GM19463 (cell line): ENCODE measurements around the gene GNAS.

Experiments
- ATAC-seq: cut with Tn5 transposase; IDR thresholded peaks from one replicate; pipeline ENCODE4 v1.9.1; 2021; ENCODE audit warnings: mild to moderate bottlenecking, moderate library complexity; ENCODE audit not compliant: unreplicated experiment

GNAS gene

DNA sequence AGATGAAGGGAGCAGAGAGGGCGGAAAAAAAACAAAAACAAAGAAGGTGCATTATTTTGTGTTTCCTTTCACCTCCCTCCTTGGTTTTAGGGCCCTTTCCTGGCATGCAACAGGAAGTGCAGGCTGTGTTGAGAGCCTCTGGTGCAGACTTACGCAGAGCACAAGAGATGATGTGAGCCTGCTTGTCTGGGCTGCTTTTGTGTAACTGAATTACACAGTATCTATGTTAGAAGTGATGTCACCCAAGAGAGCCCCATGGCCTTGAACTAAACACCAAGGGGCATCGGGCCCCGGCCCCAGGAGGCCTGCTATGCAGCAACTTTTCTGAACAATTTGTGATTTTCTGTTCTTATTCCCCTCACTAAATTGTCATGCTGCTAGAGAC, 25.5 kb downstream of the GNAS start:
- ATAC-seq: no peak

DNA sequence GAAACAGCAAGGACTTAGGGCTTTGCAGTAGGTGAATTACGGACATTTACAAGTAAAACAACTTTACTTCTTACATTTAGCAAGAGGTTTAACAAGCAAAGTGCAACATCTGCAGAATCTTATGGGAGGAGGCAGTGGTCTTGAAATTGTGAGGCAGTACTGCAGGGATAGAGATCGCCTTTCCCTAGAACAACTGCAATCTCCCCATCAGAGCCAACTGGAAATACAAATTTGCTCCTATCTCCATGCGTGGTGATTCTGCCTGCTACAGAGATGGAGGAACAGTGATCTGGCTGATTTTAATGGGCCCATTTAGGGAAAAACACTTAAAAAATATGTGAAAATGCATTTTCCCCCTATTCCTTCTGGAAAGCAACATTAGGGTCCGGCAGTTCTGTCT, 25.9 kb downstream of the GNAS start:
- no peak for ATAC-seq

DNA sequence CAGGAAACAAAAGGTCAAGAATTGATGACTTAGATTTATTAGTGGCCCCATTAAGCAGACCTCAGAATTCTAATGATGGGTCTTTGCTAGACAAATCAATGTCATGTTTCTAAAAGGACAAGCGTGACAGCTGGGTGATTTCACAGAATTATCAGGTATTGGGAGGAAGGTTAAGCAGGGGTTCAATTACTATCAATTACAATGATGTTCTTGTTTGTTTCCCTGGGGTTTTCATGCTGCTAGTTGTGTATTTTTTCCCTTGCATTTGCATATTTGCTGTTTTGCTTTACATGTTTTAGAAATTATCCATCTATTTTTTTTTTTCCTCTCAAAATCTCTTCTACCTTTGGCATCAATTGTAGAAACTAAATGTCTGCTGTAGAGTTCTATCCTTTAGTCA, 27.9 kb downstream of the GNAS start:
- ATAC-seq: no peak

DNA sequence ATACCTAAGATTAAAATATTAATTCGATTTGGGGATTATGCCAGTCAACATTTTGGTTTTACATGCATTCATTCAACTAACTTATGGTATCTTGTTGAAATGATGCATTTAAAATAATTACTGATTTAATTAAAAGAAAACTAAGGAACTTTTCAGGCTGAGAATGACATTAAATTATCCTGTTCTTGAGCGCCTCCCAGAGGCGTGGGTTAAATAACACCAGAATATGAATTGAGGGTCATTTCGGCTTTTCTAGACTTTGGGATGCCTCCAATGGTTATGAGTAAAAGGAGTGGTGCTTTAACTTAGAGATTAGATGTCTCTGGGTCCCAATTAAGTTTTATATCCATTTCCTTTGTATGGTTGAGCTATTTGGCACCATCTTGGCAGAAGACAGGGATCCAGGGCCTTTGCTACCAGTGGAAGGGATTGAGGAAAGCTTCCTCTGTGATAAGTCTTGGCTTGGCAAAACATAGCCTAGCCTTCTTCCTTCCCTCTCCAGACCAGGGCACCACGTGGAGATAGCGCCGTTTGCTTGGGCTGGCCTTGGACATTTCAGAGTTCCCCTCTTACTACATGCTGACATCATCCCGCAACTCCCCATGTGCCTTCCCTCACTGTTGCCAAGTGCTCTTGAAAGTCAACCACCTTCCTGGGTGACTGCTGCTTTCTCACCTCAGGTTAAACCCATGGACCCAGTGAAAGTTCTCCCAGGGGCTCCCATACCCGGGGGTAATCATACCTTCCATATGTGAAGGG, 28.7 kb downstream of the GNAS start:
- no peak for ATAC-seq

DNA sequence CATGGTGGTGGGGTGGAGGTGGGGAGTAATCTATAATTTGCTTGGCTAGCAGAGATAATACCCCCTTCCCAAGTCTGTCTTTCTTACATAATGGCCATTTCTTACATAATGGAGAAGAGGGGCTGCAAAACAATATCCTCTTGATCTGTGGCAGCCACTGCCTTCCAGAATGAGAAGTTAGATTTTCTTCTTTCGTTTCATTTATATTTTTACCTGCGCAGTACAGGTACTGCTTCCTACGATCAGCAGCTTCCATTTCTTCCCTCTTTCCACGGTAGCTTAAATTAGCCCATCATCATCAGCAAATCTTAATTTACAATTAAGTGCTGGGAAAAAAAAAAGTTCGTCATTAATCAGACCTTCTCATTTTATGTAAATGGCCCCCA, 30.2 kb downstream of the GNAS start:
- no peak for ATAC-seq

DNA sequence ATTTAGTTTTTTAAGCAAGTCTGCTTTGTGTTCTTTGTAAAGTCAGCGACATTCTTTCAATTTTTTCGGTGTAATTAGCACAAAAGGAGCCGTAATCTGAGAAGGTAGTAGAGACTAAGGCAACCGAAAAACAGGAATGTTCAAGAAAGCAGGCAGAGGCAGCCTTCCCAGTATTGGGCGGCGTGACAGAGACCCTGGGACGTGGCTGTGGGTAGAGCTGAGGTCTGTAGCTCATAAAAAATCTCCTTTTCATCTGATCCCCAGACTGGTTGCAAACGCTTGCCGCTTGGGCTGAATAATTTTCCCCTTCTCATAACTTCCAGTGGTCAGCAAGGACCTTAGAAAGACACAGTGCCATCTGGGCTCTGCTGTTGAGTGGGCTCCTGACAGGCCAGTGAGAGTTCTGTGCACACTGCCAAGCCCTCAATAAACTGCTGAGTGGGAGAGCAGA, 30.8 kb downstream of the GNAS start:
- no peak for ATAC-seq

DNA sequence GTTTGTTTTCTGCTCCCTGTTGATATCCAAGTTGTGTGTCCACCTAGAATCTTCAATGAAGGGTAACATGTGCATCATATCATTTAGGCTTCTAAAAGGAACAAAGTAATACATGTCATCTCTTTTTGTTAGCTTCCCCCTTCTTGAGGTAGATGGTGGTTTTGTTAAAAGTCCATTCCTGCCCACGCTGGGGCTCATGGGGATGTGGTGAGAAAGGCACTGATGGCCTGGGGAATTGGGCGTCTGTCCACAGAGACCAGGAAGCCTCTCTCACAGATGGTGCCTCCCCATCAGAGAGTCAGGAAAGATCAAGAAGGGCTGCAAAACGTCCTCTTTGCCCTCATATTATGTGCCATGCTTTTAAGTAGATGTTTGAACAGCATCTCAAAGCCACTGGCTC, 32.5 kb downstream of the GNAS start:
- ATAC-seq: no peak

DNA sequence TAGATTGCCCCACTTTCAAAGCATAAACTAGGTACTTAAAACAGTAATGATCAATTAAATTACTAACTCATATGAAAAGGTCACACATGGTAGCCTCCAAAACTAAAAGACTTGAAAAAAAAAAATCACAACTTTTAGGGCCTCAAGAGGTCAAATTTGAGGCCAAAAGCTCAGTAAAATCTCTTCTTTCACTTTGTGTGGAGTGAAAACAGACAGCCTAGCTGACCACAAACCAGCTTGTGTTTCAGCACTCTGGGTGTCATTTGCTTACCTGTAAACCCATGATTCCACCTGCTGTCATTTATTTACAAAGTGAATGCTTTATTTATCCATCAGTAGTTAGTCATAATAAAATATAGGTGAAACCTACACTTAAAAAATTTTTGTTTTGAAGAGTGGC, 34.0 kb downstream of the GNAS start:
- ATAC-seq: no peak

DNA sequence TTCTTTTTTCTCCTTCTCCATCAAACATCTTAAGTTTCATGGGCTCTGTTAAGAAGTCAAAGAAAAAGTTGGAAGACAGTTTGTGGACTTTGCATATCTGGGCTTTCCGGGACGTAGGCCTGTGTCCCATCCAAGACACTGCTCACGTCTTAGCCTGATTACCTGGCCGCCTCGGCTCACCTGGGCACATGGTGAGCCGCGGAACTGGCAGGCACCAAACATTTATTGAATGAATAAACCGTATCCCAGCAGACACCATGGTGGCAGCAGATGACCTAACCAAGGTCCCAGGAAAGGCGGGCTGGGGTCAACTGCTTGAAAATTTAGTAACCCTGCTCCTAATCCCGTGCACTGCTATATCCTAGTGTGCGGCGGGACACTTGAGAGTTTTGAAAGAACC, 35.6 kb downstream of the GNAS start:
- ATAC-seq: no peak

DNA sequence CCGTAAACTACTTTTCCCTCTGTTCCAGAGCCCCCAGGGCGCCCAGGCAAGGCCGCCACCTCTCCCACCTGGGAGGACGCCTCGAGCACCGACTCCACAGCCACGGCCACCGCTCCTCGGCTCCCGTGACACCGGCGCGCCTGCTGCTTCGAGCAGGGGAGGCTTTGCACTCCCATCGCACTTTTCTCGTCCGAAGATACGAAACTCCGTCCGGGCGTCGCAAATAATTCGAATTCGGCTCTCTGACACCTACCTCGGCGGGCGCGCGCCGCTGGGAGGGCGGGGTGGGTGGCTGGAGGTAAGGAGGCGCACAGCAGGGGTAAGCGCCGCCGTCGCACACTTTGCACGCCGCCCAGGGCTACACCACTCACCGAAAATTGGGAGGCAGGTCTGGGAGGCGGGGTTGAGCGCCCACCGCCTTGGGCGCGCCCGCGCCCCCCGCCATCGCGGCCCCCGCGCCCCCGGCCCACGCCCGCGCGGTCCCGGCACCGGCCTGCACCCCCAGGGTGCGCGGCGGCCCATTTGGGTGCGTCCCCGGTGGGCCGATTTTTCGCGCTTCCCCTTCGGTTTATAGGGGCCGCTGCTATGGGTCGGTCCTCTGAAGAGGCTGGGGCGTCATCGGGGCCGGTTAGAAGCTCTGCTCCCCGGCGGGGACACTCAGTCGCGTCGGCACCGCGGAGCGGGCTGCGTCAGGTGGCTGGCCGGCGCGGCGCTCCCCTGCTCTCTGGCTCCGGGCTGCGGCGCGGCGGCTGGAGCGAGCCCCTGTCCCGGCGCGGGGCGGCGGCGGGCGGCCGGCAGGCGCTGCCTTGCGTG, 36.2 kb downstream of the GNAS start:
- ATAC-seq: peak; percentile 37

DNA sequence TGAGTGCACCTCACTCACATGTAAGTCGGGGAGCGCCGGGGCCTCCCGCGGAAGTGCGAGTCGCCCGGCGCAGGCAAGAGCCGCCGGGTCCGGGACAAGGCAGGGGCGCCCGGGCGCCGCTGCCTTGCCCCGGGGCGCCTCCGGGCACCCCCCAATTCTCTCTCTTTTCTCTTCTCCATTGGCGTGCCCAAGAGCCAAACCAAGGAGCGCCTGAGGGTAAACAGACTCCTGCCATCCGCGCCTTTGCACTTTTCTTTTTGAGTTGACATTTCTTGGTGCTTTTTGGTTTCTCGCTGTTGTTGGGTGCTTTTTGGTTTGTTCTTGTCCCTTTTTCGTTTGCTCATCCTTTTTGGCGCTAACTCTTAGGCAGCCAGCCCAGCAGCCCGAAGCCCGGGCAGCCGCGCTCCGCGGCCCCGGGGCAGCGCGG, 36.8 kb downstream of the GNAS start:
- ATAC-seq: no peak

DNA sequence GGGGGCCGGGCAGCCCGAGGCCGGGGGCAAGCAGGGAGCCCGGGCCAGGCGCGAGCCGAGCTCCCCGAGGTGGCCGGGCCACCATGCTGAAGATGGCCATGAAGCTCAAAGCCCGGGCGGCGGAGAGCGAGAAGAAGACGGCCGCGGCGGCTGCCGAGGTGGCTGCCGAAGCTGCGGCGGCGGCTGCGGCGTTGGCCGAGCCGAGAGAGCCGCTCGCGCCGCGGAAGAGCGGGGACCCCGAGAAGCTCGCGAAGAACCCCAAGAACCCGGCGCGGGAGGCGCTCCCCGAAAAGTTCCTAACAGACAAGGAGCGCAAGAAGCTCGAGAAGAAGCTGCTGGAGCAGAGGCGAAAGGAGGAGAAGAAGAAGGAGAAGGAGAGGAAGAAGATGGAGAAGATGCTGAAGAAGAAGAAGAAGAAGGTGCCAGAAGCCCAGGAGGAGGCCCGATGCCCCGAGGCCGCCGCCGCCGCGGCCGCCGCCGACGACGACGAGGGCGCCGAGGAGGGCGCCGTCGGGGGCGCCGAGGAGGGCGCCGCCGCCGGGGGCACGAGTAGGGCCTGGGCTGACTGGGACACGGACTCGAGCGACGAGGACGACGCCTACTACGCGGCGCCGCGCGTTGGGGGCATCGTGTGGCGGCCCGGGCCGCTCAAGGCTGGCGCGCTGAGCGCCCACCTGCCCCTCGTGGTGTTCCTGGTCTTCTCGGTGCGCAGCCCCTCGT, 37.4 kb downstream of the GNAS start:
- no peak for ATAC-seq

DNA sequence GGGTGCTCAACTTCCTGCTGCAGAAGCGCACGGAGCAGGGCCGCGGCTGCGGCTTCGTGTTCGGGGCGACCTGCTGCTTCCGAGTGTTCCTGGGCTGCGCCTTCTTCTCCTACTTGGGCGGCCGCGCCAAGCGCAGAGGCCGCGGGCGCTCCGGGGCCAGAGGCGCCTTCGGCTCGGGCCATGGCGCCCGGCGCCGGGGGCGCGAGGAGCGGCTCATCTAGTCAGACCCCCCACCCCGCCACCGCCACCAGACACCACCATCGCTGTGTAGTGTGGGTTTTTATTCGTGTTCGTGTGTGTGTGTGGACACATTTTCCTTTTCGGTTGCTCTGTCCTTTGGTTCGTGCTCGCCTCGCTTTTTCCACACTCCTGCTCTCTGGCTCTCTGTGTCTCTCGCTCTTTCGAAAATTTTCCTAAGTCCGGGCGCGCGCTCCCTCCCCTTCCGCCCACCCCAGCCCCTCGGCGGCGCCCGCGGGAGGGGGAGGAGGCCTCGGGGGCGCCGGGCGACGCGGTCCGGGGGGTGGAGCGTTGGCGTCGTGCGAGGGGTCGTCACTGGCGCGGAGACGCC, 38.1 kb downstream of the GNAS start:
- ATAC-seq: peak; percentile 31

DNA sequence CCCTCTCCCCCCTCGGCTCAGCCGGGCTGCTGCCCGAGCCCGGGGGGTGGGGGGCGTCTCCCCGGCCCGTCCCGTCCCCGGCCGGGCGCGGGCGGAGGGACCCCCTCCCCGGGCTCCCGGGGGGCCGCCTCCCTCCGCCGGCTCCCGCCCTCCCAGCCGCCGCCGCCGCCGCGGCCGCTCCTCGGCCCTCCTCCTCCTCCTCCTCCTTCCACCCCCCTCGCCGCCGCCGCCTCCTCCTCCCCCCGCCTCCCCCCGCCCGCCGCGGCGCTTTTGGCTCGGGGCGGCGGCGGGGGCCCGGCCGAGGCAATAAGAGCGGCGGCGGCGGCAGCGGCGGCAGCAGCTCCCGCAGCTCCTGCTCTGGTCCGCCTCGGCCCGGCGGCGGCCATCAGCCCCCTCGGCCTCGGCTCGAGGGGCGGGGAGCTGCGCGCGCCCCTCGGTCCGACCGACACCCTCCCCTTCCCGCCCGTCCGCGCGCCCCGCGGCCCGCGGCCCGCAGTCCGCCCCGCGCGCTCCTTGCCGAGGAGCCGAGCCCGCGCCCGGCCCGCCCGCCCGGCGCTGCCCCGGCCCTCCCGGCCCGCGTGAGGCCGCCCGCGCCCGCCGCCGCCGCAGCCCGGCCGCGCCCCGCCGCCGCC, 38.7 kb downstream of the GNAS start:
- ATAC-seq: peak; percentile 27

DNA sequence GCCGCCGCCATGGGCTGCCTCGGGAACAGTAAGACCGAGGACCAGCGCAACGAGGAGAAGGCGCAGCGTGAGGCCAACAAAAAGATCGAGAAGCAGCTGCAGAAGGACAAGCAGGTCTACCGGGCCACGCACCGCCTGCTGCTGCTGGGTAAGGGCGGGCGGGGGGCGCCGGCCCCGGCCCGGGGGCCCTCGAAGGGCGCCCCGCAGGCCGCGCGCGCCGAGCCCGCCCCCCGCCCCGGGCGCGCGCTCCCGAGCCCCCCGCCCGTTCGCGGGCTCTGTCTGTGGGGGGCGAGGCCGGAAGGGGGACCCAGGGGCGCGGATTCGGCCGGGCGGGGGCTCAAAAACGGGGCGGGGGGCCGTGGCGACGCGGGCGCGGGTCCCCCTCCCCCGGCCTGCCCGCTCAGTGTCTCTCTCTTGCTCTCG, 39.2 kb downstream of the GNAS start:
- ATAC-seq: no peak

DNA sequence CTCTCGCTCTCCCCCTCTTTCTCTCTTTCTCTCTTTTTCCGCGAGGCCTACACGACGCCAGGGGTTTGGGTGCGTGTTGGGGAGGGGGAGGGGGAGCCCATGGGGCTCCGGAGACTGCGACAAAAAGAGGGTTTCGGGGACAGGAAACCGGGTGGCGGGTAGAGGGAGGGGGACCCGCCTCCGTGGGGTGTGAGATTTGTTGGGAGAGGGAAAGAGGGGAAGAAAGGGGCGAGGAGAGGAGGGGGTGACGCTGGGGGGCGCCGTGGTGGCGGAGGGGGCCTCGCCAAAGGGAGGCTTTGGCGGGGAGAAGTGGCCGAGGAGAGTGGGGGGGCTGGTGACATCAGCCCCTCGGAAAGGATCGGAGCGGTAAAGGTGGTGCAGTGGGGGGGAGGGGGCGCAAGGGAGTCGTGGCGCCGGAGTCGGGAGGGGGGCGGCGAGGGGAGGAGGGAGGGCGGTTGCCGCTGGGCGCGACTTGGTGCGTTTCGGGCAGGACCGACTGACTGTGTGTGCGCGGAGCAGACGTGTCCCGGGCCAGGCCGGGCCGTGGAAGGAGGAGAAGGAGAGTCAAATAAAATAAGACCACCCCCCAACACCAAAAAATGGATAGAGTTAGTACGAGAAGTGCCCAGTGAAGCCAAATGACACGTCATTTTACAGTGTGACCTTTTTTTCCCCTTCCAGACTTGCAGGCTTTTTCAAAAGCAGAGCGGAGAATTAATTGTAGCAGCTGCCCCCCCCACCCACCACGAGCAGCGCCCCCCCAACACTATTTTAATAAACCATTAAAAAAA, 39.8 kb downstream of the GNAS start:
- no peak for ATAC-seq

DNA sequence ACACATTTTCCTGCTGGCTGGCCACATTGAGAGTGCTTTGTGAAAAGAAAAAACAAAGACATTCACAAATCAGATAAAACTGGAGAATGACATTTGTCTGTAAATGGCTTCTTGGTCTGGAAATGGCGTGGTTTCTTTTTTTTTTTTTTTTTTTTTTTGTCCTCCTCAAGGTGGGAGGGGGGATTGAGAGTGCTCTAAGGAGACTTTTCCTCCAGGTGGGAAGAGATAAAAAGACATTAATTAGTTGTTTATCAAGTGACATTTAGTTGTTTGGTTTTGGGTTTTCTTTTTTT, 40.4 kb downstream of the GNAS start:
- ATAC-seq: no peak

DNA sequence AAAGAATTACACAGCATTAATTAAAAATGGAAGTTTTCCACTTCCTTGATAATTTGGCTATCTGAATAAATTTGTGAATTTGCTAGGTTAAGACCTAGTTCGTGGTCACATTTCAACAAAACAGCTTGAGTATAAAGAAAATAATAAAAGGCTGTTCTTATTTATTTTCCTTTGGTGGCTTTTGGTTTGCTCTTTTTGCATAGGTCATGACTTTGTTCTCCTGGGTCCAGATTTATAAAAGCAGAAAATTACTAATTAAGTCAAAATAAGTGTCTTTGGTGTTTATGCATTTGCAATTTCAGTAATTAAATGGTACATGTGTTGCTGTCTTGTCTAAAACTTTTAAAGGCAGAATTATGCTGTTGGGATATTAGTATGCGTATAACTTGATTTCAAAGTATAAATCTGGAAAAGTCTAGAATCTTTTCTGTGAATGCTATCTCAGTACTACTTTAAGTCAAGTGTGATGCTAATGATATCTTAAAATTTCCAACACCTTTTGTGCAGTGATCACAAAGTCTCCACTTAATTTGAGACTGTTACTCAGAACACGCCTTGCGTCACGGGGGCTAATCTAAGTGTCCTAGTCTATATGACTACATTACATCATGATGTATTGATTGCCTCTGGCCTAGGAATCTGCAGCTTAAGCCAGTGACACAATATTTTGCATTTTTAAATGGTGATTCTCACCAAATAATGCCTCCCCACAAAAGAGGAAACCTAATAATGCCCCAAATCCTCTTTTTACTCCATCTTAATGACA, 41.0 kb downstream of the GNAS start:
- ATAC-seq: no peak

DNA sequence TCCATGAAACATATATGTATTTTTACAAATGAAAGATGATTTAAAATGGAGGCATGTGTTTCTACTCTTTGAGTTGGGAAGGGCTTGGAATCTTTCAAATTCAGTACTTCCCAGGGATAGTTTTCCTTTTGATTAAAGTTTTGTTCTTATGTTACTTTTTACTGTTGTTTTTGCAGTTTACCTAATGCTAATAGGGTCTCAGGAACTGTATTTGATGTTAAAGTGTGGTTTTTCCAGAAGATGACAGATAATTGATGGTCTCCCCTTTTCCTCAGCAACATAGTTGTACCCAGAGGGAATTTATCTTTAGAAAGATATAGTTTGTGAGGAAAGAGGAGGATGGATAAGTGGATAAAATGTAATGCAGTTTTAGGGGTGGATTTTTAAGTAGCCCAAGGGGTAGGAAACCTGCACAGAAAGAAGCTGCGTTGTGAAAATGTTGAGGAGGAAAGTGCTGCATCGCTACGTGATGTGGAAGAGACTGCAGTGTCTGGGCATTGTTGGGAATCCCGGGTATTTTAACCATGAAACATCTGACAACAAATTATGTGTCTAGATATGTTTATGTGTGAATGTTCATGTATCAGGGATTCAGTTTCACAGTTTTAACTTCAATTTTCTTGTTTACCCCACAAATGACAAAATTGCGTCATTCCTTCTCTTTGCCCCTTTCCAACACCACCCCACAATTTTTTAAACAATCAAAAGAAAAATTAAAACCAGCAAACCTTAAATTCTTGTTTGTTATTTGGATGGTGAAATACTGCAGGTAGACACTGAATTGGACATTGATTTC, 42.3 kb downstream of the GNAS start:
- ATAC-seq: no peak
